PC-3 (cell line): Measurements from ENCODE around the gene ASB10.

Source experiments
- CTCF ChIP-seq: fragments of 300-600 bp; sonication (generic); conservative IDR thresholded peaks from 2 replicates; pipeline ENCODE4 v1.5.1; 2017; ENCODE audit warnings: antibody characterized with exemption, low read depth, mild to moderate bottlenecking, low read length
- EZH2 ChIP-seq: fragments of 300-600 bp; sonication (generic); IDR thresholded peaks from one replicate; pipeline ENCODE4 v1.6.1; 2017; ENCODE audit warnings: antibody characterized with exemption, mild to moderate bottlenecking, low read length; ENCODE audit not compliant: unreplicated experiment
- EZH2phosphoT487 ChIP-seq: fragments of 300-600 bp; sonication (generic); IDR thresholded peaks from 2 replicates; pipeline ENCODE4 v1.6.1; 2018; ENCODE audit warnings: mild to moderate bottlenecking, antibody characterized with exemption, low read length, borderline replicate concordance

- TF ChIP-seq CTCF: no peak
- TF ChIP-seq EZH2phosphoT487: no peak
- no peak for TF ChIP-seq EZH2
These were observed 1.0 kb downstream of the ASB10 start for GRCh38 chr7:151185762-151186639.
